HL-60 (cell line): ENCODE results near the gene PCDH15.

Experiments used
- CTCF ChIP-seq: IDR thresholded peaks from one replicate; pipeline ENCODE4 v1.5.1; 2011; ENCODE audit warnings: low read length, control low read depth, inconsistent platforms; ENCODE audit not compliant: insufficient read depth
- GABPA ChIP-seq: IDR thresholded peaks from 2 replicates; pipeline ENCODE4 v1.6.1; 2012; ENCODE audit warnings: low read depth
- POLR2AphosphoS5 ChIP-seq: IDR thresholded peaks from 2 replicates; pipeline ENCODE4 v1.6.1; 2012; ENCODE audit warnings: low read depth
- REST ChIP-seq: IDR thresholded peaks from 2 replicates; pipeline ENCODE4 v1.6.1; 2012; ENCODE audit warnings: low read depth; ENCODE audit not compliant: insufficient replicate concordance
- SPI1 ChIP-seq: IDR thresholded peaks from 2 replicates; pipeline ENCODE4 v1.6.1; 2012; ENCODE audit warnings: low read depth, mild to moderate bottlenecking, borderline replicate concordance

GRCh38 chr10:54681136-54681535 lies 119.9 kb downstream of the PCDH15 start:
- TF ChIP-seq CTCF (no peak), POLR2AphosphoS5 (no peak), REST (no peak), GABPA (no peak), SPI1 (no peak)
